Measurements from ENCODE around the gene CCDC91.

DNA sequence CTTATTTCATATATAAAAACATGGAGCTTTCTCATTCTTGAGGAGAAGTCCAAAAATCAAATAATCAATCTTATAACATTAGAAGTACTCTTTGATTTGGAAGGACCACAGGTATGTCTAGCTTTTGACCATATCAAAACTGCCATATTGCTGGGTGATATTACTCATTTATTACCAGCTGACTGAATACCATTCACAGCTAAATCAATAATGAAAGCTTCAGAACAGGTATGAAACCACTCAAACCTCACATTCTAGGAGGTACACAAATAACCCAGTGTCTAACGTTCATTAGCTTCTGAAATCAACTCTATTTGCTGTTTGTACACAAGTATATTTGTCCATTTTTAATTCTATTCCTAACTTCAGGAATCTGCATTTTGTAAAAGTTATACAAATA, 16.8 kb upstream of the CCDC91 start:
- TF ChIP-seq CTCF (IDR thresholded peaks at IDR 0.05) (no peak), POLR2A (IDR thresholded peaks at IDR 0.05) (no peak)

All from suprapubic skin (tissue), 3 donors.